ENCODE data around the gene ACCSL.

The ACCSL gene

DNA sequence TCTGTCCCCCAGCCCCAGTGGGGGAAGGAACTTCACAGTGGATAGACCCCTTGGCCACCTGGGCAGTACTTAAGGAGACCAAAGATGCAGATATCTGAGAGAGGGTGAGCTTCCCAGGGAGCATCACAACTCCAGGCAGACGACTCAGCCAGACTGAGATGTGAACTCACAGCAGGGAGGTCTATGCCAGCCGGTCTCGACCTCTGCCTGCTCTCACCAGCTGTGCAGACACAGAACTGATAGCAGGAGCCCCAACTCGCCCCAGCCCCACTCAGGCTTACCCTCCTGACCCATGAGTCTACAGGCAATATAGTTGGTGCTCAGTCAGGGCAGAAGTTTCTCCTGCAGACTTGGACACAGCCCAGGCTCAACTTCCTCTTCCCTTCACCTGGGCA lies 29.7 kb upstream of the ACCSL start:
- no peak for DNase-seq (ENCODE audit: low read depth in 3 of 3)

- DNase-seq (ENCODE audit: low read depth in 3 of 3): no peak
These were observed 29.0 kb upstream of the ACCSL start for GRCh38 chr11:44018829-44019228.

DNA sequence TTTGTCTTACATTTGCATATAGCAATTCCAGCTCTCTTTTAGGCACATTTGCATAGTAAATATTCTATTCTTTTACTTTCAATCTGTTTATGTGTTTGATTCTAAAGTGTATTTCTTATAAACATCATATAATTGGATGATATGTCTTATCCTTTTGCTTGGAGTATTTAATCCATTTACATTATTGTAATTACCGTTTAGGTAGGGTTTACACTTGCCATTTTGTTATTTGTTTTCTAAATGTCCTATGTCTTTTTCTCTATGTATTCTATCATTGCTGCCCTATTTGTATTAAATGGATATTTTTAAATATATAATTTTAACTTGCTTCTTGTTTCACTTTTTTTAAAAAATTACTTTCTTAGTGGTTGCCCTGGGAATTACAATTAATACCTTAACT lies 22.8 kb upstream of the ACCSL start:
- no peak for DNase-seq (ENCODE audit: low read depth in 3 of 3)

DNA sequence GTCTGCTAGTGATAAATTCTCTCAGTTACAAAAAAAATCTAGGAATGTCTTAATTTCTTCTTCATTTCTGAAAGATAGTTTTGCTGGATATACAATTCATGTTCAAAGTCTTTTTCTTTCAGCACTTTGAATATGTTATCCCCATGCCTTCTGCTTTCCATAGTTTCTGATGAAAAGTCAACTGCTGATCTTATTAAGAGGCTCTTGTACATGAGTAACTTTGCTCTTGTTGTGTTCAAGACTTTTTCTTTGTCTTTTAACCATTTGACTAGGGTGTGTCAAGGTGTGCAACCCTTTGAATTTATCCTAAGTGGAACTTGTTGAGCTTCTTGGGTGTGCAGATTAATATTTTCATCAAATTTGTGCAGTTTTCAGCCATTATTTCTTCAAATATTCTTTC lies 22.1 kb upstream of the ACCSL start:
- DNase-seq (ENCODE audit: low read depth in 3 of 3): no peak

- no peak for DNase-seq (ENCODE audit: low read depth in 3 of 3)
These were observed 19.4 kb upstream of the ACCSL start for GRCh38 chr11:44028401-44028800.

- no peak for DNase-seq (ENCODE audit: low read depth in 3 of 3)
These were observed 18.8 kb upstream of the ACCSL start for GRCh38 chr11:44028816-44029506.

- no peak for DNase-seq (ENCODE audit: low read depth in 3 of 3)
These were observed 18.3 kb upstream of the ACCSL start for GRCh38 chr11:44029507-44029845.

DNA sequence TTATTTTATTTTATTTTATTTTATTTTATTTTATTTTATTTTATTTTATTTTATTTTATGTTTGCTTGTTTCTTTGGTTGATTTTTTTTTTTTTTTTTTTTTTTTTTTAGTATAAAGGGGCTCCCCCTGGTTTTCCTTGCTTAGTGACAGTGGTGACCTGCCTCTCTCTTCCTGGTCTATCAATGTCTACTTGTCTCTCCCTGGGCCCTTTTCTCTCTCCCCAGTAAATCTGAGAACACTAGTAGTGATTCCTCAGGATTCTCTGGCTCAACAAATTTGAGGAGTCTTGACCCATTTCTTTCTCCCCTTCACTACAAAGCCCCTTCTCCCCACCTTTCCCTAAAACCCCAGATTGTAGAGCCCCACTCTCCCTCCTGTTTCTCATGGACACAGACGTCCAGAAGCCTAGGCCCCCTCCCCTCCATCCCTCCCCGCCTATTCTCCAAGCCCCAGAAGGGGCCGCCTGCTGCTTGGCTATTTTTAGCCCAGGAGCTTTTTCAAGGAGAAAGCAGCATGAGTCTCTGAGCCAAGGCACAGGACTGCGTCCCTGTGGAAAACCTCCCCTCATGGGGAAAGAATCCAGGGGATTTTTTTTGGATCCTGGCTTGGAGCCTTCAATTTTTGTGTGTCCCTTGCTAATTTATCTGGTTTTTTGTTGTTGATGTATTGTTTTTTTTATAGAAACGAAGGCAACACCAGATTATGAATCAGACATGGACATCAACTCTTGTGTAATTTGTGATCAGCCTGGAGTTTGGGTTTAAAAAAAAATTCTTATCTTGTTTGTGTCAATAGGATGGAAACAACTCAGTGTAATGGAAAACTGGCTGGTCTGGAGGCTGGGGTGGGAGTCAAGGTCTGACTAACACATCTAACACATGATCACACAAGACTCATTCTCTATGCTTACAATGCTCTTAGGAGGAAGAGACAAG lies 17.5 kb upstream of the ACCSL start:
- no peak for DNase-seq (ENCODE audit: low read depth in 3 of 3)

DNA sequence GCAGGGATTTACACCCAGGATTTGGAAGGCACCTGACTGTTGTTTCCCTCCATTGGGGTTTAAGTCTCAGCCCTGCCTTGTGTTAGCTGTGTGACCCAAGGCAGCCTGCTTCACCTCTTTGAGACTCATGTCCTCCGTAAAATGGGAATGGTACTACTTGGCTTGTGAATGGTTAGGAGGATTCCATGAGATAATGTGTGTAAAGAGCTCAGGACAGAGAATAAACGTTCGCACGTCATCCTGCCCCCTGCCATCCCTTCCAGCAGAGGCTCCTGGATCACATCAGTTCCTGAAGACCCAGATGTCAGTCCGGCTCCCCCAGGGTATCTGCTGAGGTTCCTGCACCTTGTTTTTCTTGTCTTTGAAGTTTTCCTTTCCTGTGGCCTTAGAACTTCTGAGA lies 16.8 kb upstream of the ACCSL start:
- DNase-seq (ENCODE audit: low read depth in 3 of 3): no peak

DNA sequence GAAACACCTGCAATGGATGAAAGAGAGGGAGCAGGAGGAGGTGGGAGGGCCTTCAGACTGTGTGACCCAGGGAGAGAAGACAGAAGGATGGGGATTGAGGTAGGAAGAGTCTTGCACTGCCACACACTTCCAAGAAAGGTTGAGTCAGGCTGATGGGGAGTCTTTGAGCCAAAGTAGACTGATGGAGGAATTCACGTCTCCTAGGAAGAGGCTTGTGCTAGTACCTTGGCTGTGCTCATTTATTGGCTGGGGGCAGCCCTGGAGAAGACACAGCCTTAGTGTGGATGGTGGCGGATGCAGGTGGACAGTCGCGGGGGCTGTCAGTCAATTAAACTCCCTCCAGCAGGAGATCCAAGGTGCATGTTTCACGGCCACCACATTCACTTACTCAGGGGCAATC lies 16.2 kb upstream of the ACCSL start:
- DNase-seq (ENCODE audit: low read depth in 3 of 3): no peak

- DNase-seq (ENCODE audit: low read depth in 3 of 3): no peak
These were observed 15.3 kb upstream of the ACCSL start for GRCh38 chr11:44032299-44033085.

GRCh38 chr11:44033411-44033850 lies 14.3 kb upstream of the ACCSL start:
- no peak for DNase-seq (ENCODE audit: low read depth in 3 of 3)

- DNase-seq (ENCODE audit: low read depth in 3 of 3): no peak
These were observed 13.9 kb upstream of the ACCSL start for GRCh38 chr11:44033856-44034255.

DNA sequence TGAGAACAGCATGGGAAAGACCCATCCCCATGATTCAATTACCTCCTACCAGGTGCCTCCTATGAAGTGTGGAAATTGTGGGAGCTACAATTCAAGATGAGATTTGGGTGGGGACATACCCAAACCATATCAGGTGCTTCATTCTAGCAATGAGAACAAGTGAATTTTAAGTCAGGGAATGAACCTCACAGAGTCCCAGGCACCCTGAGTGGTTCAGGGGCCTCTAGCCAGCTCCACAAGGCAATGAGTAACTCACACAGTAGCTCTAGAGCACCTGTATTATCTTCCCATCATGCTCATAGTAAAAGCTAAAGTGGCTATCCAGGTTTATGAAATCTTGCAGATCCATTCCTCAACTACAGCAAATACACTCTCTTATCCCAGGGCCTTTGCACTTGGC lies 13.1 kb upstream of the ACCSL start:
- DNase-seq (ENCODE audit: low read depth in 3 of 3): no peak

DNA sequence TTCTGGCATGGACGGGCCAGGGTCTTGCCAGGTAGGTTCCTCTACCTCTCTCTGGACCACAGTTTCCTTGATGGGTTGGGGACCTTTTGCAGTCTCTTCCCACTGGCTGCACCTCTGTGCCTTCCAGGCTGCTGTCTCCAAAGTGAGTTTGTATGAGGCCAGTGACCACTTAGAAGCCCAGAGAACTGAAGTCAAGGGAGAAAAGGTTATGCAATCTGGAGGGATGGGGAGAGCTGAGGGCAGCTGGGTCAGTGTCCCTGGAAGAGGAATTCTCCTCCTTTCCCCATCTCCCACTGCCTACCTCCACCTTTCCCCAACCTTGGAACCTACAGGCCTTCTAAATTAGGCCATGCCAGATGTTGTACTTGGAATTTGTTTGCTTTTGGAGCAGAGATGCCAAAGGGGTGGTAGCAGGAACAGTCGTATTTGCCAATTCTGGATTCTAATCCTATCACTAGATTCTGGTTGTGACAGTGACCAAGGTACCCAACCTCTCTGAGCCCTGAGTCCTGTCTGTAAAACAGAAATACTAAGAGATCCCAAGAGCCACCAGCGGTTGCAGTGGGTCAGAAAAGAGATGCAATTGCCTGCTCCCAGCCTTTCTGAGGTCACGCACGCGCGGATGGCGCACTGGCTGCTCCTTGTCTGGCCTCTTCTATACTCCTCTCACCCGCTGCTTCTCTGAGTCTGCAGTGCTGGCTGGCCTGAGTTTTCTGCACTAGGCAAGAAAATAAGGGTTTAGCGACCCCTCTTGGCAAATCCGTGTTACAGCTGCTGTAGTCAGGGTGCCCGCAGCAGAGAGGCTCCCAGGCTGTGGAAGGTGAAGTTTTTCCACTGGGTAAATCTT lies 10.7 kb upstream of the ACCSL start:
- peak in 1 of 3 experiments; percentile 2 for DNase-seq (ENCODE audit: low read depth in 3 of 3)

DNA sequence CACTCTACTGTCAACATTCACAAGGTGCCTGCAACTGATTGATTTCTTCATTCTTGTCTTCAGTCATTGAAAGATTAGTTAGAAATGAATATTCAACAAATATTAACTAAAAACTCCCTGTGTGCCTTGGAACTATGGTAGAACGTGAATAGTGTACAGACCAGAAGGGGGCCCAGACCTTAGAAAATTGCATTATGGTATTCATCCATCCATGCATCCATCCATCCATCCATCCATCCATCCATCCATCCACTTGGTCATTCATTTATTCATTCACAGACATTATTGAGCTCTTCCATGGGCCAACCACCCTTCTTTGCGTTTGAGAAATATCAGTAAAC lies 10.2 kb upstream of the ACCSL start:
- no peak for DNase-seq (ENCODE audit: low read depth in 3 of 3)

- no peak for DNase-seq (ENCODE audit: low read depth in 3 of 3)
These were observed 4.6 kb upstream of the ACCSL start for GRCh38 chr11:44043157-44043556.

DNA sequence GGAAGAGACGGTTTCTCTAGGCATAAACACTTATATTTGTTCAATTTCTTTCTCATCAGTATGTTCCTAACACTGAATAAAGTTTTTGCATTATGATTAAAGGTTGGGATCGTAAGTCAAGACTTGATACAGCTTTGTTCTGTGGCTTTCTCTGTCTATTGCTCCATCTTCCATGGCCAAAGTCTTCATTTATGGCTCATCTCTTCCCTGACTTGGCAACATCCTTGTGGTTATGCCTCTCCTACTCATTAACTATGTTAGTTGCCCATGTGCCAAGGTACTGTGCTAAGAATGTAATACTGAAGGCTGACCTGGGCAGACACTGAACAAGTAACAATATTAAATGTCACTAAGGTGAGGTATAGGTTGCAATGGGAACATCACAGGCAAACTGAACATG lies 1.6 kb upstream of the ACCSL start:
- DNase-seq (ENCODE audit: low read depth in 3 of 3): no peak

- DNase-seq (ENCODE audit: low read depth in 3 of 3): no peak
These were observed 483 bp upstream of the ACCSL start for GRCh38 chr11:44047298-44047697.

- DNase-seq (ENCODE audit: low read depth in 3 of 3): no peak
These were observed 2.1 kb downstream of the ACCSL start for GRCh38 chr11:44049832-44050231.

- no peak for DNase-seq (ENCODE audit: low read depth in 3 of 3)
These were observed 3.4 kb downstream of the ACCSL start for GRCh38 chr11:44051171-44051570.

- DNase-seq (ENCODE audit: low read depth in 3 of 3): no peak
These were observed 9.6 kb downstream of the ACCSL start for GRCh38 chr11:44057340-44057739.

All from stimulated activated CD4-positive, alpha-beta T cell treated with anti-CD3 and anti-CD28 coated beads, TNF-alpha, amount 100 ng/mL, for 4 hours (primary cell).